Esophagus muscularis mucosa (tissue), 3 donors: ENCODE measurements around the gene PDP2.

Experiments used
- POLR2A ChIP-seq: fragments of 450-650 bp; IDR thresholded peaks from one replicate; pipeline ENCODE4 v1.6.1; 2017; ENCODE audit warnings: antibody characterized with exemption, moderate library complexity, mild to moderate bottlenecking, low read depth
- POLR2AphosphoS5 ChIP-seq, 2 donors: sonication (generic); formaldehyde crosslinking; IDR thresholded peaks; one replicate each; pipeline ENCODE4 v1.6.1; 2017; ENCODE audit warnings: antibody characterized with exemption in 2 of 2
- TF ChIP-seq, protein P1 (sequence below), 3 experiments: fragments of 200-600 bp in 2 of 3; fragments of 450-650 bp in 1 of 3; sonication (generic) in 2 of 3; IDR thresholded peaks; one replicate each; pipeline ENCODE4 v1.5.1; 2017 to 2019; ENCODE audit warnings: antibody characterized with exemption in 3 of 3, mild to moderate bottlenecking in 2 of 3, moderate library complexity in 1 of 3

DNA sequence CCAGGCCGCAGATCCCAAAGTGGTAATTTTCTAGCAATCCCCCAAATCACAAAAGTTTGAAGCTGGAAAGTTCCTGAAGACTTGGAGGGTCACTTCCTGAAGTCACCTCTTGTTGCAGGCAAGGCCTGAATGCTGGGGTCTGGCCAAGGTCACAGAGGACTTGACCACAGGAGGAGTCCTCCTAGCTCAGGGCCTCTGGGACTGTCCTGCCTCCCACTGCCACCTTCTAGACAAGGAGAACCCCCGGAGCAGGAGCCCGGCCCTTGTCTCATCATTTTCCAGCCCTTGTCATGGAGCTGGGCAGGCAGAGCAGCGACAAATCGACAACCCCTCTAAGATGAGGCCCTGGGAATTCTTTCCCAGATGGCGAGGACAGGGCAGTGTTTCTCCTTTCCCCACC lies 38.0 kb downstream of the PDP2 start:
- TF ChIP-seq, protein P1, sequence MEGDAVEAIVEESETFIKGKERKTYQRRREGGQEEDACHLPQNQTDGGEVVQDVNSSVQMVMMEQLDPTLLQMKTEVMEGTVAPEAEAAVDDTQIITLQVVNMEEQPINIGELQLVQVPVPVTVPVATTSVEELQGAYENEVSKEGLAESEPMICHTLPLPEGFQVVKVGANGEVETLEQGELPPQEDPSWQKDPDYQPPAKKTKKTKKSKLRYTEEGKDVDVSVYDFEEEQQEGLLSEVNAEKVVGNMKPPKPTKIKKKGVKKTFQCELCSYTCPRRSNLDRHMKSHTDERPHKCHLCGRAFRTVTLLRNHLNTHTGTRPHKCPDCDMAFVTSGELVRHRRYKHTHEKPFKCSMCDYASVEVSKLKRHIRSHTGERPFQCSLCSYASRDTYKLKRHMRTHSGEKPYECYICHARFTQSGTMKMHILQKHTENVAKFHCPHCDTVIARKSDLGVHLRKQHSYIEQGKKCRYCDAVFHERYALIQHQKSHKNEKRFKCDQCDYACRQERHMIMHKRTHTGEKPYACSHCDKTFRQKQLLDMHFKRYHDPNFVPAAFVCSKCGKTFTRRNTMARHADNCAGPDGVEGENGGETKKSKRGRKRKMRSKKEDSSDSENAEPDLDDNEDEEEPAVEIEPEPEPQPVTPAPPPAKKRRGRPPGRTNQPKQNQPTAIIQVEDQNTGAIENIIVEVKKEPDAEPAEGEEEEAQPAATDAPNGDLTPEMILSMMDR (IDR thresholded peaks at IDR 0.05): no peak
- TF ChIP-seq POLR2AphosphoS5 (IDR thresholded peaks at IDR 0.05) (no peak), POLR2A (no peak)
